GM18526 (cell line): ENCODE results near the gene FBXO9.

Experiments
- POLR2A ChIP-seq: IDR thresholded peaks from 3 replicates; pipeline ENCODE4 v1.6.1; 2011; ENCODE audit not compliant: insufficient read length; ENCODE audit errors: extremely low read depth

FBXO9 gene

GRCh38 chr6:53136000-53136609 lies 70.9 kb downstream of the FBXO9 start:
- TF ChIP-seq POLR2A: no peak

- TF ChIP-seq POLR2A: no peak
Measured at GRCh38 chr6:53139841-53140413, 74.7 kb downstream of the FBXO9 start.

GRCh38 chr6:53142810-53143209 lies 77.6 kb downstream of the FBXO9 start:
- TF ChIP-seq POLR2A: no peak

- no peak for TF ChIP-seq POLR2A
Measured at GRCh38 chr6:53143710-53144109, 78.5 kb downstream of the FBXO9 start.

- no peak for TF ChIP-seq POLR2A
Measured at GRCh38 chr6:53144802-53145201, 79.6 kb downstream of the FBXO9 start.

GRCh38 chr6:53148684-53149083 lies 83.5 kb downstream of the FBXO9 start, which contains the start of gene GCM1:
Gene GCM1, minus strand, starts transcription at chr6:53148841. Its CDS starts 3,209 bp downstream, at chr6:53145632.
- TF ChIP-seq POLR2A: no peak
